ENCODE measurements around the gene TBCE.
"Not testable (repeated sequence)": the region's sequence is repeated elsewhere in the genome, so short reads cannot be mapped to it uniquely, and the experiment has no call there.

Gene TBCE

GRCh38 chr1:235455823-235456222 is 88.6 kb downstream of the TBCE start:
- no peak for DNase-seq (ENCODE audit: low read depth)

GRCh38 chr1:235457856-235458255 is 90.6 kb downstream of the TBCE start:
- not testable (repeated sequence) for DNase-seq (ENCODE audit: low read depth)

GRCh38 chr1:235460770-235461169 is 93.5 kb downstream of the TBCE start:
- no peak for DNase-seq (ENCODE audit: low read depth)

DNA sequence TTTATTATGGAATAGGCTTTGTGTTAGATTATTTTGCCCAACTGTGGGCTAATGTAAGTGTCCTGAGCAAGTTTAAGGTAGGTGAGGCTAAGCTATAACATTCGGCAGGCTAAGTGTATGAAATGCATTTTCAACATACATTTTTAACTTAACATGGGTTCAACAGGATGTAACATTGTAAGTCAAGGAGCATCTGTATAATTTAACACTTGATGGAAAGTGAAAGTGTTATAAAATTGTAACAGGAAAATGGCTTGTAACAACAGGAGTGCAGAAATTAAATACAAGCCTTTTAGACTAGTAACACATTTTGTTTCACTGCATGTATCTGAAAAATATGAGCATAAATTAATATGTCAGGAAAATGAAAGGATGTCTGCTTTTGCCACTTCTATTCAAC is 94.7 kb downstream of the TBCE start:
- no peak for DNase-seq (ENCODE audit: low read depth)

DNA sequence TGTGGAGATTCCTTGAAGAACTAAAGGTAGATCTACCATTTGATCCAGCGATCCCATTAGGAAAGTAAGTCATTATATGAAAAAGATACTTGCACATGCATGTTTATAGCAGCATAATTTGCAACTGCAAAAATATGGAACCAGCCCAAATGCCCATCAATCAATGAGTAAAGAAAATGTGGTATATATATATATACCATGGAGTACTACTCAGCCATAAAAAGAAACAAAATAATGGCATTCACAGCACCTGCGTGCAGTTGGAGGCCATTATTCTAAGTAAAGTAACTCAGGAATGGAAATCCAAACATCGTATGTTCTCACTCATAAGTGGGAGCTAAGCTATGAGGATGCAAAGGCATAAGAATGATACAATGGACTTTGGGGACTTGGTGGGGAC is 95.6 kb downstream of the TBCE start:
- DNase-seq (ENCODE audit: low read depth), result not testable (repeated sequence)

DNA sequence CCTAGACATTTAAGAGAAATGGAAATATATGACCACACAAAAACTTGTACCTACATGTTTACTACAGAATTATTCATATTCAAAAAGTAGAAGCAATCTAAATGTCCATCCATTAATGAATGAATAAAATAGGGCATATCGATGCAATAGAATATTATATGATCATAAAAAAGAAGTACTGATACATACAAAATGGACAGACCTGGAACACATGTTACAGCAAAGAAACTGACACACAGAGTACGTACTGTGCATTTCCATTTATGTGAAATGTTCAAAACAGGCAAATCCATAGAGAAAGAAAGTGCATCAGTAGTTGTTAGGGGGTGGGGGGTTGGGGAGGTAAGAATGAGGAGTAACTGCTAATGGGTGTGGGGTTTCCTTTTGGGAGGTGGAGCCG is 97.8 kb downstream of the TBCE start:
- no peak for DNase-seq (ENCODE audit: low read depth)

DNA sequence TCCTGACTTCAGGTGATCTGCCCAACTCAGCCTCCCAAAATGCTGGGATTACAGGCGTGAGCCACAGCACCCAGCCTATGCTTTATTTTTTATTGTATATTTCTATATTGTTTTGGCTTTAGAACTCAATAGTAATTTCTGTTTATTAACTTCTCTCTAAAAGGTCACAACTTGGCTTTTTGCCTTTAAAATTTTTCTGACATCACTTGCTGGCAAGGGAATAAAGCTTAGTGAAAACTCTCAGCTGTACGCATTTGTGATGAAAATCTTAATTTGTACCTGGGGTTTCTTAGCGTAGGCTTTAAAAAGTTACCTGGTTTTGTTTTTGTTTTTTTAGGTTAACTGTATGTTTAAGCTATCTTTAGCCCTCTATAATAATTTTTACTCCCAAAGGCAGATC is 100.8 kb downstream of the TBCE start:
- DNase-seq (ENCODE audit: low read depth), result no peak

DNA sequence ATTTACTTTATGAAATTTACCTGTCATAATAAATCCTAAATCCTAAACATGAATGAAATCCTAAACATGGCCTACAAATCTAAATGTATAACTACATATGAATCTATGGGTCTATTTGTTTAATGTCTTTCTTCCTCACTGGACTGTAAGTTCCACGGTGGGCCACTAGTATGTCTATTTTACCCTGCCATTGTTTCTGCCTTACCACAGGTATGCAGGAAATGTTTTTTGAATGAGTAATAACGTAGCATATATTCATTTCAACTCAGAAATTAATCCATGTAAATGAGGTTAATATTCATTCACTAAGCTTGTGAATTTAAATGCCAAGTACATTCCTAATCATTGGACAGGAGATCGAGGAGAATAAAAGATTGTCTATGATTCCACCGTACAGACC is 101.7 kb downstream of the TBCE start:
- DNase-seq (ENCODE audit: low read depth), result peak; percentile 53

GRCh38 chr1:235469897-235470296 is 102.7 kb downstream of the TBCE start:
- DNase-seq (ENCODE audit: low read depth), result not testable (repeated sequence)

- no peak for DNase-seq (ENCODE audit: low read depth)
These were observed 103.7 kb downstream of the TBCE start for GRCh38 chr1:235470741-235471439.

DNA sequence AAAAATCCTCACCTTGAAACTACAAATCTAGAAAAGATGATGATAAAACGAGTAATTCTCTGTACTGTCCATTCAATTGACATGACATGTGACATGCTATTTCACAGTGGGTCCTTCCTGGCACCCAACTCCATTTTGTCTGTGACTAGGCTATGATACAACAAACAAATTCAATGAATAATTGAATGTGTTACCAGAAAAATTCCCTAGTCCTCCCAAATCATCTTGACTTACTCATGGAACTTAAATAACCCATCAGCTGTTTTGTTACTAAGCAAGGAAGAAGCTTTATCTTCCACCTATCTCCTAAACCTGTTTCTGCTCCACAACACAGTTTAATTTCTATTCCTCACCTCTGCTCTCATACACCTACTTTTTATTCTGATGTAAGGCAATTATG is 106.6 kb downstream of the TBCE start:
- no peak for DNase-seq (ENCODE audit: low read depth)

DNA sequence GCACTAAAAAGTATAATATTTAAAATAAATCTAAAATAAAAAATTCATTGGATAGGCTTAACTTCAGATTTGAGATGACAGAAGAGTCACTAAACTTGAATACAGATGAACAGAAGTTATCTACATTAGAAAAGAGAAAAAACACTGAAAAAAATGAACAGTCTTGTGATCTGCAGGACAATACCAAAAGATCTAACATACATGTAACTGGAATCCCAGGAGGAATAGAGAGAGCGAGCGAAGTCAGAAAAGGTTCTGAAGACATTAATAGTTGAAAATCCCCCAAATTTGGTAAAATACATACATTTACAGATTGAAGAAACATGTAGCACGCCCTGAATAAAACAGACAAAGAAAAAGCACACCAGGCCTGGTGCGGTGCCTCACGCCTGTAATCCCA is 115.9 kb downstream of the TBCE start:
- no peak for DNase-seq (ENCODE audit: low read depth)

- DNase-seq (ENCODE audit: low read depth), result no peak
These were observed 118.3 kb downstream of the TBCE start for GRCh38 chr1:235485558-235485957.

DNA sequence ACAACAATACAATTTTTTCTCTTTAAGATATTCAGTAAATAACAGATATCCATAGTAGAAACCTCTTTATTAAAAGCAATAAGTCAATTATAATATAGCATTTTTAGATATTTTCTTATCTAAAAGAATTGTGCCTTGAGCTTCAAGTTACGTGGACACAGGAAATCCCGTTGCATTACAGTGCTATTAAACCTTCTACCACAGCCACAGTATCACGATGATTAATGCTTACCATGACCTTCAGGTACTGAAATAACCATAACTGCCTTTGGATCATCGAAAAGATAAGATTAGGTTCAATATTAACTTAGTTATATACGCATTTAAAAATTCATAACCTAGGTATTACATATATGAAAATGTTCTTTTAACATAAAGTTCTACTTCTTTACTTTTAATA is 119.1 kb downstream of the TBCE start:
- DNase-seq (ENCODE audit: low read depth), result no peak

- no peak for DNase-seq (ENCODE audit: low read depth)
These were observed 124.4 kb downstream of the TBCE start for GRCh38 chr1:235491644-235492043.

- DNase-seq (ENCODE audit: low read depth), result no peak
These were observed 127.3 kb downstream of the TBCE start for GRCh38 chr1:235494531-235494930.

DNA sequence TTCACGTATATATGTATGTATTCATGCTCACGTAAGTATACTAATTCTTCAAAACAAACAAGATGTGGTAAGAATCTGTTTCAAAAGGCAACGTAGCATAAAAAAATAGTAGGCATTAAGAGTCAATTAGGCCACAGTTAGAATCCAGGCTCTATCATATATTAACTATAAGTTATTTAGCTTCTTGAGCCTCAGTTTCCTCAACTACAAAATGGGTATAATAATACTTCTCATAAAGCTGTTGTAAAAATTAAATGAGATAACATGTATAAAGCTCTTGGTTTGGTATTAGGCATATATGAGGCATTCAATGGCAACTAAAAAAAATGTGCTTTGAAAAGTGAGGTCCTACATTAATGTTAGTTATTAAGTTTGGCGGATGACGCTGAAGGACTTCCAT is 127.8 kb downstream of the TBCE start:
- DNase-seq (ENCODE audit: low read depth), result no peak

GRCh38 chr1:235495551-235495950 is 128.3 kb downstream of the TBCE start:
- DNase-seq (ENCODE audit: low read depth), result no peak

DNA sequence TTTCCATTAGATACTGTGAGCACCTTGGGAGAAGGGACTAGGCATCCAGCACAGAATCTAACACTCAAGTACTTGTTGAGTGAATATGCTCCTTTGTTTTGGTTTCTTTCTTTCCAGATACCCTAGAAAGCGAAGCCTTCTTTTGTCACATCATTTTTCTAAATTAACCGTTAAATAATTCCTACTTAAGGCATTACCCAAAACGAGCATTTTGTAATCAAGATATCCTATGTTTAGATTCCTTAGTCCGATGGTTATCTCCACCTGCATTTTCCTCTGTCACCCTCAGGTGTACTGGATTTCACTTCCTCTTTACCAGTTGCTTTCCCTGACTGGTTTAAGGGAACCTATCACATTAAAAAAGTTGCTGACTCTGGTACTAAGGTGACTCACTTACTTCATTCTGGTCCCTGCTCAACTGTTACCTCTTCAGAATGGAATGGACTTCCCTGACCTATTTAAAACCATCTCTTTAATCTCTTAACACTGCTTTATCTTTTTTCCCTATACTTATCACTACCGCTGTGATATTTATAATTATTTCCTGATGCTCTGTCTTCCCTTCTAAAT is 133.8 kb downstream of the TBCE start:
- no peak for DNase-seq (ENCODE audit: low read depth)

Data from HS-5 (cell line).